ENCODE measurements around the gene AHRR. TPM values are rescaled to one million over a fixed set of nuclear protein-coding genes. Genes with fewer than 3 reads are reported as not detected.
"Not testable (repeated sequence)": the region's sequence is repeated elsewhere in the genome, so short reads cannot be mapped to it uniquely, and the experiment has no call there.

AHRR gene
- total RNA-seq, 2 experiments from 2014 or later = 20.1 to 20.7 TPM

DNA sequence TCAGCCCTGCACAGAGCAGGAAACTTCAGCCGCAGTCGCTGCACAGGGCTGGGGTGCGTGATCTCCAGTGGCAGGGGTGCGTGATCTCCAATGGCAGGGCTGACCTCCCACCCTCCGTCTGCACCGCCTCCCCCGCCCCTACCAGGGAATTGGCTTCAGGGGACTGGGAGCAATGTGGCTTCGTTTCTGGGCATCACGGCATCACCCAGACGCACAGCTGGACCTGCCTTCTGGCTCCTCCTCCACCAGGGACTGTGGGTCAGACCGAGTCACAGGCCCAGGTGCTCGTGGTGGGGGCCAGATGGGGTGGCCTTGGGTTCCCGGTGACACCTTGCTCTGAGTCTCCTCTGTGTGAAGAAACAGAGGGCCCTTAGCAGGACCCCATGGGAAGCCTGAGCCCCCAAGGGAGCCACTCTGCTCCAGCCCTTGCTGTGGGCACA is 51.1 kb downstream of the AHRR start:
- POLR2A ChIA-PET = interaction anchor here (2.0 kb wide), 1 partner anchor 29 kb away, joined by 9 read pairs; no protein-coding TSS in a partner anchor
- CTCF ChIA-PET = interaction anchor here (0.8 kb wide), 1 partner anchor 21 kb away, joined by 3 read pairs; no protein-coding TSS in a partner anchor

DNA sequence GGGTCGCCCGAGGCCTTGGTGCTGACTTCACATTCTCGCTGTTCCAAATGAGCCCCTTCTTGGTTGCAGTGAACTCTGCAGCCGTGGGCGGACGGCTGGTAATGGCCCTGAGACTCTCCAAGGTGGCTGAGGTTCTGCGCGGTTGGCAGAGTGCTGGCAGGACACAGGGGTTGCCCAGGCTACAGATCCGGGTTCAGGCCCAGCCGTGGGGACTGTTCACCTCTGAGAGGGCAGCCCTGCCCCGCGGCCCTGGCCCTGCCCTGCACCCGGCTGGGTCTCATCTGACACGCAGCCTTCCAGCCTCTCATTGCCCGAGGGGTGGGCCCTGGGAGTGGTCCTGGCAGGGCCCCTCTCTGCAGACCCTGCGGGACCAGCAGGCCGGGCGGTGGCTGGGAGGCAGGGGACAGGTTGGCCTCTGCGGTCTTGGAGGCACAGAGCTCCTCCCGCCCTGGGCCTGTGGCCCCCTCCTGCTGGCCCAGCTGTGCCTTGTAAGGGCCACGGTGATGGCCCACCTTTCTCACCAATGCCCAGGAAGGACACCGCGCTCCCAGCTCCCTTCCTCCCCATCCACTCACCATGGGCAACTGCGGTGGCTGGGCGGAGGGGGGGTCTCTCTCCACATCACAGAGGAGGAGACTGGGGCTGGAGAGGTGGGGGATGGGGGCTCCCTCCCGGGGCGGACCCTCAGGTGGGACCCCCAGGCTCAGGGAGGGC is 51.6 kb downstream of the AHRR start:
- POLR2A ChIA-PET = interaction anchor here (0.6 to 2.0 kb wide), 2 partner anchors 20 to 29 kb away, joined by 5 to 9 read pairs; no protein-coding TSS in a partner anchor
- CTCF ChIA-PET = no interaction called here

DNA sequence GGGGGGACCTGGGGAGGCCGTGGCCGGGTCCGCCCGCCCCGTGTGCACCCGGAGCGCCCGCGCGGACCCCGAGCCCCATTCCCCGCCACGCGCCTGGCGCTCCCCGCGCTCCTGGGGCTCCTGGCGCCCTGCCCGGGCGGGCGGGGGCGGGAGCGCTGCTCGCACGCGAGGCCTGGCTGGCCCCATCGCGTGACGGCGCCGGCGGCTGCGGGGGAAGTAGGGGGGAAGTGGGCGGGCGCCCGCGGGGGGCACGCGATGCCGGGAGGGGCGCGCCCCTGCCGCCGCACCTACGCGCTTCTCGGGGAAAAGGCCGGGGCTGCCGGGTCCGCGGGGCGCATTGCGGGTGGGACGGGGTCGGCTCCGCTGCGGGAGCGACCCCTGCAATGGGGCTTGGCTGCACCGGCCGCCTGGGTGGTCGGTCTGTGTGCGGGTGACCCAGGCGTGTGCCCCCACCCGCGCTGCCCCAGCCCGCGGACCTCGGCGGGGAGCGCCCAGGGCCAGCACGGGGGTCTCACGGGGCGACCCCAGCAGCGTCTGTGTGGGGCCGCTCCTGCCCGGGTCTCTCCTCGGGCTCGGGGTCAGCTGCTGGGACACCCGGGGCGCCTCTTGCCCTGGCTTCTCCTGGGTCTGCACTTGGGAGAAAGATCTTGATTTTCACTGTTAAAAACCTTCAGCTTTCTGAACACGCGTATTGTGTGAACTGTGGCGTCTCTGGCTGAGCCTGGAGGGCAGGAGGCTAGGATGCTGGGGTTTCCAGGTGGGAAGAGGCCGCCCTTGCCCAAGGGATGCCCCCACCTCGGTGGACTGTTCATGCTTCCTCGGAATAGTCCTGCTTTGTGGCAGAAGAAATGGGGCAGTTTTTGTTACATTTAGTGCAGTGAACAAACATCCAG is 52.4 kb downstream of the AHRR start:
- ChIA-PET CTCF (interaction anchor here (1.0 kb wide), 1 partner anchor 10 kb away, joined by 3 read pairs; no protein-coding TSS in a partner anchor), POLR2A (interaction anchor here (2.0 kb wide), 1 partner anchor 30 kb away, joined by 9 read pairs; no protein-coding TSS in a partner anchor)

DNA sequence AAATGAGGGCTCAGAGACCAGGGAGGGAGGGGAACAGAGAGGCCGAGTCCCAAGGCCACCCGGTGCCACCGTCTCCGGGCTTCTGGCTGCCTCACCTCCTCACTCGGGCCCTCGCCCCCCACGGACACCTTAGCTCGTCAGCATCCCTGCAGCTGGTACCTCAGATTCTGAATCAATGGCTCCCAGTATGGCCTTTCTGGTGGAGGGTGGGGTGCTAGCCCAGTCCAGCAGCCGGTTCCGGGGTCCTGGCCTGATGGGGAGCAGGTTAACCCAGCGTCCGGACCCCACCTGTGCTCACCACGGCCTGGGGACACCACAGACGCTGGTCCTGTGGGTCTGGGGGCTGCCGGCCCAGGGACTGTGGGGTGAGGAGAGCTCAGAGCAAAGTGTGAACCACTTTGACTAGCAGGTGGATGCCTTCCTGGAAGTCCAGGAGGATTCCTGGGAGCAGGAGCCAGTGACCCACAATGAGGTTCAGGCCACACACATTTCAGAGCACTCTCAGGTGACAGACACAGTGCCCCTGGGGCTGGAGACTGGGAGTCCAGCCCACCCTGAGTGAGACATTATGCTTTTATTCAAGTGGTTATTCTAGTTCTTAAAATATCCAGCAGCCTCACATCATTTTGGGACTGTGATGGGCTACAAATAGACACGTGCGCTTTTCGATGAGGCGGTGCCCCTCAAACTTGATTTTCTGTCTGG is 53.3 kb downstream of the AHRR start:
- CTCF ChIA-PET = interaction anchor here (1.0 kb wide), 1 partner anchor 9 kb away, joined by 3 read pairs; no protein-coding TSS in a partner anchor

GRCh38 chr5:375336-375920 is 53.9 kb downstream of the AHRR start:
- POLR2A ChIA-PET = no interaction called here
- CTCF ChIA-PET = no interaction called here

More for the DNA sequence above, 53.3 kb downstream of the AHRR start:
- POLR2A ChIA-PET = interaction anchor here (2.0 kb wide), 1 partner anchor 31 kb away, joined by 9 read pairs; no protein-coding TSS in a partner anchor

- ChIA-PET CTCF (no interaction called here), POLR2A (no interaction called here)
Measured at GRCh38 chr5:375921-376798, 54.6 kb downstream of the AHRR start.

- POLR2A ChIA-PET = interaction anchor here (0.9 kb wide), 1 partner anchor 9 kb away, joined by 4 read pairs; no protein-coding TSS in a partner anchor
- CTCF ChIA-PET = no interaction called here
Measured at GRCh38 chr5:376799-377325, 55.3 kb downstream of the AHRR start.

DNA sequence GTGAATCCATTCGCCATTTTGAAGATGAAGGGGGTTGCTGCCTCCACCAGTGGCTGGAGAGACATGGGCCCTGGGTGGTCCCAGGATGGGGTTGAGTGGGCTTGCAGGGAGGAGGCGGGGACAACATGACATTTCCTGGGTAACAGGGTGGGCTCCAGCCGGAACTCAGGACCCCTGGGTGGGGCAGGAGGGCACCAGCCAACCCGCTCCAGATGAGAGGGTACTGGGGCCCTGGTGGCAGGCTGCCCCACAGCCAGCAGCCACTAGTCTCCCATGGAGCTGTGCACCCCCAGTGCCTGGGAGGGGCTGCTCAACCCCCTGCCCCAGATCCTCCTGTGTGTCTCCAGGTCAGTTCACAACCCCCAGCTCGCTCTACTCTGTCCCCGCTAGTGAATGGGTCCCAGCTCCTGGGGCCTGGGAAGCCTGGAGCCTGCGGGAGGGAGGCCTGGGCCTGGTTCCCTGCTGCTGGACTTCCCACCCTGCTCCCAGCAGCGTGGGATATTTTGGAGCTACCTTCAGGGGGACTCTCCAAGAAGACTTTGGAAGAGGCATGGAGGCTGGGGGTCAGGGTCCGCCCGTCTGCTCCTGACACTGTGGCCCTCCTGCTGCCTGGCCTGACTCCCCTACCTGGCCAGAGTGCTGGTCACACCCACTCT is 55.9 kb downstream of the AHRR start:
- POLR2A ChIA-PET = interaction anchor here (0.9 to 1.0 kb wide), 2 partner anchors 8 to 45 kb away, joined by 3 to 4 read pairs; no protein-coding TSS in a partner anchor
- CTCF ChIA-PET = interaction anchor here (1.1 to 2.2 kb wide), 2 partner anchors 8 to 40 kb away, joined by 3 to 7 read pairs; no protein-coding TSS in a partner anchor

GRCh38 chr5:378301-378891 is 56.9 kb downstream of the AHRR start:
- ChIA-PET CTCF (interaction anchor here (1.1 to 2.2 kb wide), 3 partner anchors 9 to 68 kb away, joined by 3 to 7 read pairs (median 5); no protein-coding TSS in a partner anchor), POLR2A (interaction anchor here (0.6 to 1.5 kb wide), 5 partner anchors 9 to 236 kb away, joined by 3 to 5 read pairs (median 4); partner anchors contain the start of gene PDCD6)

DNA sequence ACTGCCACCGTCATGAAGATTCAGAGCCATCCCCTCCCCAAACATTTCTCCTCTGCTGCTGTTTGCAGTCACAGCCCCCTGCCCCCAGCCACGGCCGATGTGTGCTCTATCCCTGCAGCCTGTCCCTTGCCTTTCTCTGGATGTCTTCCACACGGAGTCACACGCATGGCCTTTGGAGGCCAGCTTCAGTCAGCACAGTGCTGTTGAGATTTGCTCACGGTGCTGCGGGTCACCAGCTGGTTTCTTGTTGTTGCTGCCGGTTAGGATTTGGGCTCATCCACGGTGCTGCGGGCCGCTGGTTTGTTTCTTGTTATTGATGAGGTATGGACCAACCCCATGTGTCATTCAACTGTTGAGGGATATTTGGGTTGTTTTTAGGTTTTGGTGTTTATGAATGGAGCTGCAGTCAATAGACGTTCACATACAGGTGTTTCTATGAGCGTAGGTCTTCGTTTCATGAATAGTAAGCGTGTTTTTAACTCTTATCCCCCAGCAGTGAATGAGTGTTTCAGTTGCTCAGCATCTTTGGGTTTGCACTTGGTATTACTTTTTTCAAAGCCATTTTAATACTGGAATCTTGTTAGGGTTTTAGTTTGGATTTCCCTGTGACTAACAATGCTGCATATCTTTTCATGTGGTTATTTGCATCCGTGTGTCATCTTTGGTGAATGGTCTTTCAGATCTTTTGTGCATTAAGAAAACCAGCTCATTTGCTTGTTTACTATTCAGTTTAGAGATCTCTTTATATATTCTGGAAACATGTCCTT is 57.6 kb downstream of the AHRR start:
- ChIA-PET CTCF (interaction anchor here (1.6 to 2.2 kb wide), 2 partner anchors 10 to 67 kb away, joined by 5 to 7 read pairs; no protein-coding TSS in a partner anchor), POLR2A (interaction anchor here (0.6 to 1.5 kb wide), 5 partner anchors 10 to 235 kb away, joined by 3 to 5 read pairs (median 4); partner anchors contain the start of gene PDCD6)

DNA sequence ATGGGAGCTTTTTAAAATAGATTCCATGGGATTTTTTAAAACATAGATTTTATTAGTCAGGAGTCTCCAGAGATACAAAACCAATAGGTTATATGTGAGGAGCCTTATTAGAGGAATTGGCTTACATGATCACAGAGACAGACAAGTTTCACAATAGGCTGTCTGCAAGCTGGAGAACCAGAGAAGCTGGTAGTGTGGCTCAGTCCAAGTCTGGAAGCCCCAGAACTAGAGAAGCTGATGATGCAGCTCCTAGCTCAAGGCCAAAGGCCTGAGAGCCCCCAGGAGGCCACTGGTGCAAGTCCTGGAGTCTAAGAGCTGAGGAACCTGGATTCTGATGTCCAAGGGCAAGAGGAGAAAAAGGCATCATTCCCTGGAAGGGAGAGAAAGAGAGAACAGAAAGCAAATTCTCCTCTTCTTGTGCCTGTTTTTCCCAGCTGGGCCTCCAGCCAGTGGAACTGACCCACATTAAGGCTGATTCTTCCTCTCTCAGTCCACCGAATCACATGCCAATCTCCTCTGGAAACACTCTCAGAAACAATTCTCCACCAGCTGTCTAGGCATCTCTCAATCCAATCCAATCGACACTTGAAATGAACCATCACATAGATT is 59.3 kb downstream of the AHRR start:
- POLR2A ChIA-PET = interaction anchor here (1.1 to 1.6 kb wide), 2 partner anchors 12 to 110 kb away, joined by 4 read pairs; no protein-coding TSS in a partner anchor
- CTCF ChIA-PET = interaction anchor here (1.2 kb wide), 1 partner anchor 12 kb away, joined by 3 read pairs; no protein-coding TSS in a partner anchor

DNA sequence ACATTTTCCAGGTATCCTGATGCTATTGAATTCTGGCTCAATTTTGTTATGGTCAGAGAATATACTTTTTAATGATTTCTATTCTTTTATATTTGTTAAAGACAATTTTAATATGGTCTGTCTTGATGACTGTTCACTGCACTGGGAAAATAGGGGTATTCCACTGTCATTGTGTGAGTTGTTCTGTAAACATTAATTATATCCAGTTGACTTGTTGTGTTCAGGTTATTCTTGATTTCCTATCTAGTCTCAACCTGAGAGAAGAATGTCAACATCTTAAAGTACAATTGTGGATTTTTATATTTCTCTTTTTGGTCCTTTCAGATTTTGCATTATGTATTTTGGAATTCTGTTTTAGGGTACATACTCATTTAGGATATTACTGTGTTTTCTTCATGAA is 61.6 kb downstream of the AHRR start:
- ChIA-PET POLR2A (no interaction called here), CTCF (interaction anchor here (1.0 kb wide), 1 partner anchor 9 kb away, joined by 3 read pairs; no protein-coding TSS in a partner anchor)

DNA sequence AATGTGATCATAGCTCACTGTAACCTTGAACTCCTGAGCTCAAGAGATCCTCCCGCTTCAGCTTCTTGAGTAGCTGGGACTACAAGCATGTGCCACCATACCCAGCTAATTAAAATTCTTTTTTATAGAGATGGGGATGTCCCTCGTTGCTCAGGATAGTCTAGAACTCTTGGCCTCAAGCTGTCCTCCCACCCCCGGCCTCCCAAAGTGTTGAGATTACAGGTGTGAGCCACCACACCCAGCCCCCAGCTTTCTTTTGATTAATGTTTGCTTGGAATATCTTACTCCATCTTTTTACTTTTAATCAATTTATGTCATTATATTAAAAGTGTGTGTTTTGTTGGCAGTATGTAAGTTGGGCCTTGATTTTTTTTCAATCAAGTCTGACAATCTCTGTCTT is 62.1 kb downstream of the AHRR start:
- ChIA-PET CTCF (interaction anchor here (1.0 kb wide), 1 partner anchor 9 kb away, joined by 3 read pairs; no protein-coding TSS in a partner anchor), POLR2A (no interaction called here)

DNA sequence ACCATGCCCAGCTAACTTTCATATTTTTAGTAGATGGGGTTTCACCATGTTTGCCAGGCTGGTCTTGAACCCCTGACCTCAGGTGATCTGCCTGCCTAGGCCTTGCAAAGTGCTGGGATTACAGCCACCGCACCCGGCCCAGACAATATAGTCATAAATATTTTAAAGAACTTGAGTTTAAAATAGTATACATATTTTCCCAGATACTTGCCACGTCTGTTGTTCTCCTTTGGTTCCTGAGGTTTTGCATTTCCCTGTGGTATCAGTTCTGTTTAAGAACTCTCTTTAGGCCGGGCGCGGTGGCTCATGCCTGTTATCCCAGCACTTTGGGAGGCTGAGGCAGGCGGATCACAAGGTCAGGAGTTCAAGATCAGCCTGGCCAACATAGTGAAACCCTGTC is 63.1 kb downstream of the AHRR start:
- CTCF ChIA-PET, POLR2A ChIA-PET: not testable (repeated sequence)

GRCh38 chr5:385321-385720 is 63.8 kb downstream of the AHRR start:
- POLR2A ChIA-PET = interaction anchor here (1.0 kb wide), 1 partner anchor 8 kb away, joined by 4 read pairs; no protein-coding TSS in a partner anchor
- CTCF ChIA-PET = no interaction called here
